HEK293 (cell line): ENCODE measurements around the gene PROCA1.

Source experiments
- CTCF ChIA-PET: fragments of 350-600 bp; formaldehyde crosslinking; extraction: SDS; loops from one replicate; lab custom pipeline; 2021; ENCODE audit warnings: antibody characterized with exemption; lab: Yijun Ruan, JAX
- POLR2A ChIA-PET: fragments of 300-600 bp; formaldehyde crosslinking; extraction: SDS; loops from one replicate; lab custom pipeline; 2020; ENCODE audit warnings: antibody characterized with exemption, inconsistent platforms; lab: Yijun Ruan, JAX
- H3K27ac ChIP-seq: fragments of 200-500 bp; sonication (Bioruptor generic); 2 replicates; pipeline ENCODE4 v1.5.1; 2014; ENCODE audit warnings: low read depth, low read length, control low read depth, inconsistent platforms; ENCODE audit errors: extremely low read depth
- H3K36me3 ChIP-seq, 2 experiments: fragments of 200-500 bp in 1 of 2; sonication (Bioruptor generic) in 1 of 2; 1 replicate in 1 of 2; 2 replicates in 1 of 2; pipeline ENCODE4 v1.5.1; 2014 to 2017; ENCODE audit warnings: inconsistent platforms in 2 of 2, low read length in 2 of 2; ENCODE audit not compliant: control insufficient read depth in 2 of 2, insufficient read depth in 1 of 2
- H3K4me1 ChIP-seq: fragments of 200-500 bp; sonication (Bioruptor generic); 2 replicates; pipeline ENCODE4 v1.5.1; 2014; ENCODE audit warnings: mild to moderate bottlenecking, low read length, inconsistent platforms; ENCODE audit not compliant: control insufficient read depth, insufficient read depth
- H3K4me3 ChIP-seq: 2 replicates; pipeline ENCODE4 v1.5.1; 2011; ENCODE audit warnings: low read depth, mild to moderate bottlenecking, control low read depth, low read length, moderate library complexity
- H3K9me3 ChIP-seq: fragments of 200-500 bp; sonication (Bioruptor generic); 2 replicates; pipeline ENCODE4 v1.5.1; 2014; ENCODE audit warnings: low read depth, low read length, inconsistent platforms; ENCODE audit not compliant: control insufficient read depth, insufficient read depth
- BCL11A ChIP-seq: fragments of 450-650 bp; formaldehyde crosslinking; IDR thresholded peaks from 2 replicates; pipeline ENCODE4 v1.5.1; 2016; ENCODE audit warnings: low read depth, missing biosample characterization, missing genetic modification characterization
- BCL11B ChIP-seq: fragments of 450-650 bp; formaldehyde crosslinking; IDR thresholded peaks from 2 replicates; pipeline ENCODE4 v1.5.1; 2016; ENCODE audit warnings: low read depth, missing biosample characterization, missing genetic modification characterization
- EGR2 ChIP-seq: fragments of 450-650 bp; formaldehyde crosslinking; IDR thresholded peaks from 2 replicates; pipeline ENCODE4 v1.5.1; 2016; ENCODE audit warnings: low read depth, missing biosample characterization, missing genetic modification characterization
- GLIS2 ChIP-seq: fragments of 450-650 bp; formaldehyde crosslinking; IDR thresholded peaks from 2 replicates; pipeline ENCODE4 v1.5.1; 2016; ENCODE audit warnings: missing biosample characterization, missing genetic modification characterization
- INSM2 ChIP-seq: fragments of 450-650 bp; formaldehyde crosslinking; IDR thresholded peaks from 2 replicates; pipeline ENCODE4 v1.5.1; 2016; ENCODE audit warnings: missing biosample characterization, missing genetic modification characterization
- KLF1 ChIP-seq: fragments of 450-650 bp; formaldehyde crosslinking; IDR thresholded peaks from 2 replicates; pipeline ENCODE4 v1.5.1; 2016; ENCODE audit warnings: missing biosample characterization, missing genetic modification characterization
- MEIS1 ChIP-seq: sonication (generic); formaldehyde crosslinking; IDR thresholded peaks from 2 replicates; pipeline ENCODE4 v1.8.1; 2022; ENCODE audit warnings: missing genetic modification reagents, mild to moderate bottlenecking, borderline replicate concordance
- OVOL3 ChIP-seq: fragments of 450-650 bp; formaldehyde crosslinking; IDR thresholded peaks from 2 replicates; pipeline ENCODE4 v1.5.1; 2016; ENCODE audit warnings: missing biosample characterization, missing genetic modification characterization
- SCRT1 ChIP-seq: fragments of 450-650 bp; formaldehyde crosslinking; IDR thresholded peaks from 2 replicates; pipeline ENCODE4 v1.5.1; 2016; ENCODE audit warnings: missing biosample characterization, missing genetic modification characterization, borderline replicate concordance
- SP3 ChIP-seq: fragments of 450-650 bp; formaldehyde crosslinking; IDR thresholded peaks from 2 replicates; pipeline ENCODE4 v1.5.1; 2016; ENCODE audit warnings: missing biosample characterization, missing genetic modification characterization
- TSHZ1 ChIP-seq: fragments of 450-650 bp; formaldehyde crosslinking; IDR thresholded peaks from 2 replicates; pipeline ENCODE4 v1.5.1; 2016; ENCODE audit warnings: missing biosample characterization, missing genetic modification characterization, borderline replicate concordance
- YY1 ChIP-seq: fragments of 450-650 bp; formaldehyde crosslinking; IDR thresholded peaks from 2 replicates; pipeline ENCODE4 v1.5.1; 2018; ENCODE audit warnings: missing biosample characterization, missing genetic modification characterization
- ZBTB21 ChIP-seq: fragments of 450-650 bp; formaldehyde crosslinking; IDR thresholded peaks from 2 replicates; pipeline ENCODE4 v1.5.1; 2017; ENCODE audit warnings: missing biosample characterization, missing genetic modification characterization
- ZBTB8A ChIP-seq: fragments of 450-650 bp; formaldehyde crosslinking; IDR thresholded peaks from 2 replicates; pipeline ENCODE4 v1.5.1; 2016; ENCODE audit warnings: missing biosample characterization, missing genetic modification characterization
- ZFHX2 ChIP-seq: fragments of 450-650 bp; formaldehyde crosslinking; conservative IDR thresholded peaks from 2 replicates; pipeline ENCODE4 v1.5.1; 2016; ENCODE audit warnings: missing biosample characterization, missing genetic modification characterization
- ZNF133 ChIP-seq: fragments of 450-650 bp; formaldehyde crosslinking; IDR thresholded peaks from 2 replicates; pipeline ENCODE4 v1.5.1; 2016; ENCODE audit warnings: missing biosample characterization, missing genetic modification characterization
- ZNF24 ChIP-seq: fragments of 450-650 bp; formaldehyde crosslinking; IDR thresholded peaks from 2 replicates; pipeline ENCODE4 v1.5.1; 2016; ENCODE audit warnings: missing biosample characterization, missing genetic modification characterization
- ZNF335 ChIP-seq: fragments of 450-650 bp; formaldehyde crosslinking; conservative IDR thresholded peaks from 2 replicates; pipeline ENCODE4 v1.5.1; 2016; ENCODE audit warnings: missing biosample characterization, missing genetic modification characterization
- ZNF391 ChIP-seq: fragments of 450-650 bp; formaldehyde crosslinking; IDR thresholded peaks from 2 replicates; pipeline ENCODE4 v1.5.1; 2016; ENCODE audit warnings: low read depth, missing biosample characterization, missing genetic modification characterization, borderline replicate concordance
- ZNF449 ChIP-seq: fragments of 450-650 bp; formaldehyde crosslinking; IDR thresholded peaks from 2 replicates; pipeline ENCODE4 v1.5.1; 2017; ENCODE audit warnings: missing biosample characterization, mild to moderate bottlenecking, missing genetic modification characterization, moderate library complexity
- ZNF658 ChIP-seq: fragments of 450-650 bp; formaldehyde crosslinking; IDR thresholded peaks from 2 replicates; pipeline ENCODE4; 2016; ENCODE audit warnings: missing biosample characterization, missing genetic modification characterization
- ZNF76 ChIP-seq: fragments of 450-650 bp; formaldehyde crosslinking; IDR thresholded peaks from 2 replicates; pipeline ENCODE4; 2016; ENCODE audit warnings: low read depth, missing biosample characterization, missing genetic modification characterization, borderline replicate concordance
- ZSCAN23 ChIP-seq: fragments of 450-650 bp; formaldehyde crosslinking; IDR thresholded peaks from 2 replicates; pipeline ENCODE4 v1.5.1; 2016; ENCODE audit warnings: missing biosample characterization, missing genetic modification characterization
- ZSCAN30 ChIP-seq: fragments of 450-650 bp; IDR thresholded peaks from 2 replicates; pipeline ENCODE4 v1.5.1; 2018; ENCODE audit warnings: missing biosample characterization, mild to moderate bottlenecking, missing genetic modification characterization, moderate library complexity
- ZSCAN5A ChIP-seq: fragments of 450-650 bp; formaldehyde crosslinking; IDR thresholded peaks from 2 replicates; pipeline ENCODE4 v1.5.1; 2016; ENCODE audit warnings: missing biosample characterization, missing genetic modification characterization
- ZXDB ChIP-seq: fragments of 450-650 bp; formaldehyde crosslinking; IDR thresholded peaks from 2 replicates; pipeline ENCODE4 v1.5.1; 2016; ENCODE audit warnings: missing biosample characterization, missing genetic modification characterization

Gene PROCA1

DNA sequence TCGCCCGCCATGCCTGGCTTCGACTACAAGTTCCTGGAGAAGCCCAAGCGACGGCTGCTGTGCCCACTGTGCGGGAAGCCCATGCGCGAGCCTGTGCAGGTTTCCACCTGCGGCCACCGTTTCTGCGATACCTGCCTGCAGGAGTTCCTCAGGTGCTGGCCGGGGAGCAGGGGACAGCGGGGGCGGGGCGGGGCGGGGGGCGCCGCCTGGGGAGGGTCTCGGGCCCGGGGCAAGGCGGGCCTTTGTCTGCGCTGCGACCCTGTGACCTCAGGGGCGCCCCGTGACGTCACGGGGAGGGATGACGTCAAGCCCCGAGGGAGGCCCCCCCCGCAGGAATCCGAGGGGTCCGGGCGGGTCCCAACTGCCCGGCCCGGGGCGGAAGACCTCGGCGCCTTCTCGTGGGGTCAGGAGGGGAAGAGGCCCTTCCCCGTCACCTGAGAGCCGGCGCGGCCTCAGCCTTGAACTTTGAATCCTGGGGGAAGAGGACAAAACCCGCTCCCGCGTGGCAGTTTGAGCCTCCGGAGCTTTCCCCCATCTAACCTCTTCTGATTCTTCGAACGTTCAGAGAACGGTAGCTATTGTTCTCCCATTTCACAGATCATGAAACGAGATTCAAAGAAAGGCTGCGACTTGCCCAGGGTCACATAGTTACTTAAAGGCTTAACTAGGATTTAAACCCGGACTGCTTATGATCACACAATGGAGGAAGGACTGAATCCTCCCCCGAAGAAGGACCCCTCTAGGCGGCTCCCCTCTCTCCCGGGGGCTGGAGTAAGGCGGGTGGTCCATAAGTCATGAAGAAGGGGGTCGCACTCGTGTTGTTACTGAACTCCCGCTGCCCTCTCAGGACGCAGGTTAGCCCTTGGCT, 32.6 kb upstream of the PROCA1 start:
- ChIA-PET CTCF (interaction anchor here (0.6 to 16.7 kb wide), 5 partner anchors 19 to 174 kb away, joined by 3 to 445 read pairs (median 6); partner anchors contain the start of genes NEK8, RPL23A and TLCD1), POLR2A (interaction anchor here (0.6 to 14.1 kb wide), 16 partner anchors 9 to 207 kb away, joined by 3 to 448 read pairs (median 4); partner anchors contain the start of genes FAM222B, NEK8, PHF12 and RPL23A)
- peak overlapping the region; percentile 94 for H3K27ac ChIP-seq
- H3K36me3 ChIP-seq: peaks cover 3 to 59% of the 10 kb centered on the region in 2 experiments; a peak in 2 of 3 replicates
- peak overlapping the region; percentile 69 for H3K4me3 ChIP-seq
- no peaks in the 10 kb centered on the region for H3K9me3 ChIP-seq
- peaks cover 11% of the 10 kb centered on the region; the same call in 1 of the 2 replicates for H3K4me1 ChIP-seq
- TF ChIP-seq OVOL3 (tag by site-specific recombination) (no peak), ZSCAN5A (tag by site-specific recombination) (0 out of 2 replicates have a peak, but pooled peaks have one; percentile 10), ZNF133 (tag by site-specific recombination) (no peak), ZBTB8A (tag by site-specific recombination) (peak; percentile 21; the same call in 1 of the 2 replicates), ZFHX2 (tag by site-specific recombination) (no peak), SCRT1 (tag by site-specific recombination) (no peak), MEIS1 (0 out of 2 replicates have a peak, but pooled peaks have one; percentile 1), EGR2 (no peak), KLF1 (tag by site-specific recombination) (peak; percentile 46), ZNF449 (peak; percentile 79), ZNF24 (tag by site-specific recombination) (no peak), BCL11A (tag by site-specific recombination) (peak; percentile 58; the same call in 1 of the 2 replicates), ZBTB21 (tag by site-specific recombination) (peak; percentile 99), SP3 (tag by site-specific recombination) (peak; percentile 43), ZSCAN30 (peak; percentile 32; the same call in 1 of the 2 replicates), ZNF76 (tag by site-specific recombination) (0 out of 2 replicates have a peak, but pooled peaks have one; percentile 52), INSM2 (tag by site-specific recombination) (peak; percentile 56; the same call in 1 of the 2 replicates), ZNF391 (tag by site-specific recombination) (0 out of 2 replicates have a peak, but pooled peaks have one; percentile 56), ZXDB (tag by site-specific recombination) (peak; percentile 19; the same call in 1 of the 2 replicates), ZNF335 (tag by site-specific recombination) (peak; percentile 75), BCL11B (tag by site-specific recombination) (peak; percentile 57; the same call in 1 of the 2 replicates), YY1 (tag by site-specific recombination) (peak; percentile 37; the same call in 1 of the 2 replicates), ZSCAN23 (no peak), ZNF658 (tag by site-specific recombination) (no peak), TSHZ1 (tag by site-specific recombination) (no peak), GLIS2 (tag by site-specific recombination) (peak; percentile 86)
